Lower leg skin (tissue), 3 donors: ENCODE data around the gene PROC.

ENCODE experiments used
- POLR2A ChIP-seq, 2 donors: fragments of 450-650 bp; IDR thresholded peaks; one replicate each; pipeline ENCODE4 v1.6.1; 2016 to 2017; ENCODE audit warnings: antibody characterized with exemption in 2 of 2, mild to moderate bottlenecking in 1 of 2, moderate library complexity in 1 of 2
- TF ChIP-seq, protein P1 (sequence below), 3 donors: fragments of 450-650 bp; IDR thresholded peaks; one replicate each; pipeline ENCODE4 v1.5.1; 2016; ENCODE audit warnings: antibody characterized with exemption in 3 of 3, mild to moderate bottlenecking in 3 of 3, moderate library complexity in 2 of 3

DNA sequence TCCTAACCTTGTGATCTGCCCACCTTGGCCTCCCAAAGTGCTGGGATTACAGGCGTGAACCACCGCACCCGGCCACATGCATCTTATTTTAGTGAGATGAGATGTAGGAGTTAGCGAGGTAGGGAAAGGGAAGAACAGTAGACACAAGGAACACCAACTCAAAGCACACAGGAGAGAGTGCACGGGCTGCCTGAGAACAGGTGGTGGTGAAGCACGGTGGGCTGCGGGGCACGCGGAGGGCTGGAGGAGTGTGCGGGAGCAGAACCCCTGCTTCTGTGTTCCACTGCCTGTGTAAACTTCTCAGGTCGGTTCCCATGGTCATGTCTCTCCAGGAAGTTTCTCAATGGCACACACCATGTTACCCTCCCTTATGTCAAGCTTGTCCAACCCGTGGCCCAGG is 38.7 kb downstream of the PROC start:
- TF ChIP-seq, protein P1, sequence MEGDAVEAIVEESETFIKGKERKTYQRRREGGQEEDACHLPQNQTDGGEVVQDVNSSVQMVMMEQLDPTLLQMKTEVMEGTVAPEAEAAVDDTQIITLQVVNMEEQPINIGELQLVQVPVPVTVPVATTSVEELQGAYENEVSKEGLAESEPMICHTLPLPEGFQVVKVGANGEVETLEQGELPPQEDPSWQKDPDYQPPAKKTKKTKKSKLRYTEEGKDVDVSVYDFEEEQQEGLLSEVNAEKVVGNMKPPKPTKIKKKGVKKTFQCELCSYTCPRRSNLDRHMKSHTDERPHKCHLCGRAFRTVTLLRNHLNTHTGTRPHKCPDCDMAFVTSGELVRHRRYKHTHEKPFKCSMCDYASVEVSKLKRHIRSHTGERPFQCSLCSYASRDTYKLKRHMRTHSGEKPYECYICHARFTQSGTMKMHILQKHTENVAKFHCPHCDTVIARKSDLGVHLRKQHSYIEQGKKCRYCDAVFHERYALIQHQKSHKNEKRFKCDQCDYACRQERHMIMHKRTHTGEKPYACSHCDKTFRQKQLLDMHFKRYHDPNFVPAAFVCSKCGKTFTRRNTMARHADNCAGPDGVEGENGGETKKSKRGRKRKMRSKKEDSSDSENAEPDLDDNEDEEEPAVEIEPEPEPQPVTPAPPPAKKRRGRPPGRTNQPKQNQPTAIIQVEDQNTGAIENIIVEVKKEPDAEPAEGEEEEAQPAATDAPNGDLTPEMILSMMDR (IDR thresholded peaks at IDR 0.05) = no peak
- no peak for TF ChIP-seq POLR2A (IDR thresholded peaks at IDR 0.05)
